PC-3 (cell line): ENCODE measurements around the gene MRM2. TPM values are rescaled to one million over a fixed set of nuclear protein-coding genes. Genes with fewer than 3 reads are reported as not detected.

Experiments
- ATAC-seq: fragments of 200-7000 bp; cut with Tn5 transposase; 2 replicates; pipeline ENCODE4 v1.9.1; 2020; ENCODE audit warnings: mild to moderate bottlenecking, moderate library complexity
- BruUV-seq: library from RNA; stranded (reverse); fragments of 400-500 nt; replicated peaks from 2 replicates; lab custom pipeline; 2021; lab: Mats Ljungman, UMichigan
- CTCF ChIA-PET: fragments of 300-600 bp; sonication (Branson Sonifier 250); formaldehyde crosslinking; loops from one replicate; lab custom pipeline; 2022; ENCODE audit warnings: antibody characterized with exemption; lab: Charles Lee
- POLR2A ChIA-PET: fragments of 300-600 bp; sonication (Branson Sonifier 250); formaldehyde crosslinking; loops from one replicate; lab custom pipeline; 2022; ENCODE audit warnings: antibody characterized with exemption; ENCODE audit not compliant: unreplicated experiment; lab: Charles Lee
- DNase-seq: peaks from one replicate; pipeline ENCODE4 v3.0.0-alpha.2; 2015
- H2AFZ ChIP-seq: fragments of 300-600 bp; sonication (generic); 2 replicates; pipeline ENCODE4 v1.6.0; 2016; ENCODE audit warnings: antibody characterized with exemption, low read length
- H3F3A ChIP-seq: fragments of 300-600 bp; sonication (generic); one replicate; pipeline ENCODE4 v1.6.0; 2017; ENCODE audit warnings: antibody characterized with exemption, low read length, control low read depth, mild to moderate bottlenecking; ENCODE audit not compliant: unreplicated experiment
- H3K27ac ChIP-seq: fragments of 300-600 bp; sonication (generic); 2 replicates; pipeline ENCODE4 v1.5.1; 2016; ENCODE audit warnings: mild to moderate bottlenecking, low read length
- H3K27me3 ChIP-seq: fragments of 300-600 bp; sonication (generic); 2 replicates; pipeline ENCODE4 v1.6.1; 2016; ENCODE audit warnings: low read length, mixed read lengths
- H3K36me3 ChIP-seq: fragments of 300-600 bp; sonication (generic); 2 replicates; pipeline ENCODE4 v1.6.1; 2016; ENCODE audit warnings: low read depth, mixed run types, low read length, mixed read lengths
- H3K4me1 ChIP-seq: fragments of 300-600 bp; sonication (generic); 2 replicates; pipeline ENCODE4 v1.5.1; 2016; ENCODE audit warnings: low read length; ENCODE audit not compliant: insufficient read depth
- H3K4me2 ChIP-seq: fragments of 300-600 bp; sonication (generic); 2 replicates; pipeline ENCODE4 v1.6.0; 2016; ENCODE audit warnings: low read length
- H3K4me3 ChIP-seq: fragments of 300-600 bp; sonication (generic); 2 replicates; pipeline ENCODE4 v1.5.1; 2016; ENCODE audit warnings: mild to moderate bottlenecking, low read length, mixed read lengths
- H3K79me2 ChIP-seq: fragments of 300-600 bp; sonication (generic); 2 replicates; pipeline ENCODE4 v1.6.1; 2017; ENCODE audit warnings: low read length, mixed read lengths
- H3K9ac ChIP-seq: fragments of 300-600 bp; sonication (generic); 2 replicates; pipeline ENCODE4 v1.6.0; 2016; ENCODE audit warnings: mild to moderate bottlenecking, low read length
- H3K9me2 ChIP-seq: fragments of 300-600 bp; sonication (generic); replicated peaks from 2 replicates; pipeline ENCODE4 v1.6.1; 2016; ENCODE audit warnings: mixed run types, low read length, mixed read lengths
- H3K9me3 ChIP-seq: fragments of 300-600 bp; sonication (generic); 2 replicates; pipeline ENCODE4 v1.6.1; 2016; ENCODE audit warnings: low read length, mixed read lengths
- H4K20me1 ChIP-seq: fragments of 300-600 bp; sonication (generic); 2 replicates; pipeline ENCODE4 v1.6.1; 2016; ENCODE audit warnings: low read length, mixed read lengths
- EZH2 ChIP-seq: fragments of 300-600 bp; sonication (generic); IDR thresholded peaks from one replicate; pipeline ENCODE4 v1.6.1; 2017; ENCODE audit warnings: antibody characterized with exemption, mild to moderate bottlenecking, low read length; ENCODE audit not compliant: unreplicated experiment
- EZH2phosphoT487 ChIP-seq: fragments of 300-600 bp; sonication (generic); IDR thresholded peaks from 2 replicates; pipeline ENCODE4 v1.6.1; 2018; ENCODE audit warnings: mild to moderate bottlenecking, antibody characterized with exemption, low read length, borderline replicate concordance
- intact Hi-C: fragments of 100-400 bp; cut with micrococcal nuclease; formaldehyde crosslinking; loops from 2 replicates; pipeline ENCODE4 v1.9.0; 2023
- total RNA-seq: library from RNA; depleted of rRNA; stranded (reverse); fragments of >200 nt; gene quantifications from 2 replicates; pipeline ENCODE4 v1.2.3, GENCODE V29; 2014
- TF ChIP-seq, protein P1 (sequence below): fragments of 300-600 bp; sonication (generic); conservative IDR thresholded peaks from 2 replicates; pipeline ENCODE4 v1.5.1; 2017; ENCODE audit warnings: antibody characterized with exemption, low read depth, mild to moderate bottlenecking, low read length

The MRM2 gene
- total RNA-seq, 1 experiment from 2014 or later, result 42.6 TPM

DNA sequence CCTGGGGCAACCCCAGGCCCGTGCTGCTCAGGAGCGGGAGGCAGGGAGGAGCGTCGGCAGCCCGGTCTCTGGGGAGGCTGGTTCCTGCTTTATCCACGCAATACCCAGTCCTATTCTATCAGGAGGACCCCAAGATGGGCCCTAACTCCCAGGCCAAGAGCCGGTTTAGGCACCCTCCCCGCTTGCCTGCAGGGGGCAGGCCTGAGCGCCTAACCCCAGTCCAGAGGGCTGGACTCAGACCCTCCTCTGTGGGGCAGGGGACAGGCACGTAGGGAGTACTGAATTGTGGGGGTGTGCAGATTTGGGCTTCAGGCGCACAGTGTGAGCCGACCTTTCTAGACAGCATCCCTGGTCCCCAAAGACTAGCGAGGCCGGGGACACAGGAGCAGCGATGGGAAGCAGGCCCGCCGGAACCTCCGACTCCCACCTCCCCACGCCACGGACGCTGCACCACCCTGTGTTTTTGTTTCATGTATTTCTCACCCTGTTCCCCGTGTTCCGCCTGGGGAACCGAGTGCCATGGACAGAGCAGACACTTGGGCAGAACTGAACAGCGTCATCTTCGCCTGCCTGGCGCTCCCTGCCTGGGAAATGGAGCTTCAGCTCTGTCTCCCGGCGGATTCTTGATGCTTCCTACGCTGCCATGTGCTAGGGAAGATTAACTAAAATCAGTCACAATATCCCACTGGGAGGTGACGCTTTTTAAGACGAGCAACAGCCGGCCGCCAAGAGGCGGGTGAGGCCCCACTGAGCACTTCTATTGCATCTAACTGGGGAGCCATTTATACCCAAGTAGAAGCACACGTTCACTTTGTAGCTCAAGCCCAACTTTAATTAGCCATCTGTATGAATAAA lies 5.4 kb upstream of the MRM2 start:
- Histone ChIP-seq H2AFZ (no peak overlapping the region), H3K27me3 (no peaks in the 10 kb centered on the region), H3F3A (no peaks in the 10 kb centered on the region), H3K9me3 (no peaks in the 10 kb centered on the region), H3K9ac (no peak overlapping the region), H3K9me2 (no peaks in the 10 kb centered on the region), H3K4me2 (no peak overlapping the region), H3K4me1 (peaks cover 30% of the 10 kb centered on the region), H4K20me1 (no peaks in the 10 kb centered on the region), H3K27ac (no peak overlapping the region), H3K4me3 (no peak overlapping the region), H3K36me3 (no peaks in the 10 kb centered on the region; the same call in 1 of the 2 replicates), H3K79me2 (peaks cover 10% of the 10 kb centered on the region; the same call in 1 of the 2 replicates)
- no TSS peak for BruUV-seq
- TF ChIP-seq EZH2, result no peak
- TF ChIP-seq, protein P1, sequence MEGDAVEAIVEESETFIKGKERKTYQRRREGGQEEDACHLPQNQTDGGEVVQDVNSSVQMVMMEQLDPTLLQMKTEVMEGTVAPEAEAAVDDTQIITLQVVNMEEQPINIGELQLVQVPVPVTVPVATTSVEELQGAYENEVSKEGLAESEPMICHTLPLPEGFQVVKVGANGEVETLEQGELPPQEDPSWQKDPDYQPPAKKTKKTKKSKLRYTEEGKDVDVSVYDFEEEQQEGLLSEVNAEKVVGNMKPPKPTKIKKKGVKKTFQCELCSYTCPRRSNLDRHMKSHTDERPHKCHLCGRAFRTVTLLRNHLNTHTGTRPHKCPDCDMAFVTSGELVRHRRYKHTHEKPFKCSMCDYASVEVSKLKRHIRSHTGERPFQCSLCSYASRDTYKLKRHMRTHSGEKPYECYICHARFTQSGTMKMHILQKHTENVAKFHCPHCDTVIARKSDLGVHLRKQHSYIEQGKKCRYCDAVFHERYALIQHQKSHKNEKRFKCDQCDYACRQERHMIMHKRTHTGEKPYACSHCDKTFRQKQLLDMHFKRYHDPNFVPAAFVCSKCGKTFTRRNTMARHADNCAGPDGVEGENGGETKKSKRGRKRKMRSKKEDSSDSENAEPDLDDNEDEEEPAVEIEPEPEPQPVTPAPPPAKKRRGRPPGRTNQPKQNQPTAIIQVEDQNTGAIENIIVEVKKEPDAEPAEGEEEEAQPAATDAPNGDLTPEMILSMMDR, result peak; percentile 77
- no peak for ATAC-seq
- ChIA-PET POLR2A (no interaction called here), CTCF (no interaction called here)
- DNase-seq, result peak; percentile 38
- intact Hi-C loops, result no loop called here

DNA sequence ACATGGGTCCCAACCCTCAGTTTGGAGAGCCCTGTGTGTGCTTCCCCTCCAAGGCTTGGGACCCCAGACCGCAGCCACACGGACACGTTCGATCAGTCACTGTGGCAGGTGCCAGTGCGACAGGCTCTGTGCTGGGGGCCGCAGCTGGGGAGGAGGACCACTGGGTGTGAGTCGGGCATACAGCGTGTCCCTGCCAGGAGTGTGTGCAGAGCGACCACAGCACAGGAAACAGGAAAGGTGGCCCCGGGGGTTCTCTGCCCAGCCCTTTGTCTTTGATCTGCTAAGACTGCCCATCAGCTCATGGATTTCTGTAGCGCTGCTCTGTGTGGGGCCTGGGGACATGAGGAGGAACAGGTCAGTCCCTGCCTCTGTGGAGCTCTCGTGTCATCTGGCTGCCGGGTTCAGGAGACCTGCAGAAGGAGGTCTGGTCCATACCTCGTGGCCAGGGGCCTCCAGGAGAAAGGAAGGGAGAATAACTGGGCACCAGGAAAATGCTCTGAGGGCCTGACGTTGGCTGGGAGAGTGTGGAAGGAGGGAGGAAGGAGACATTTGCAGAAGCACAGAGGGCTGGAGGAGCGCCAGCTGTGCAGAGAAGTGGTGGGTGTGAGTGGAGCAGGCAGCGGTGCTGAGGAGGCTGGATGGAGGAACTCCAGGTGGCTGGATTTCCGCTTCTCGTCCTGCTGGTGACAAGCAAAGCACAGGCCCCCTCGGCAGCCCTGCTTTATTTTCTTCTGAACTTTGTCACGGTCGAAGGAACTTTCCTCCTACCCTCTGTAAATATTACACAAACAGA lies 4.1 kb upstream of the MRM2 start:
- Histone ChIP-seq H3K4me2 (no peak overlapping the region), H2AFZ (no peak overlapping the region), H3K27ac (no peak overlapping the region), H3K9ac (no peak overlapping the region), H3K36me3 (no peaks in the 10 kb centered on the region), H3K9me3 (no peaks in the 10 kb centered on the region), H3K79me2 (peaks cover 19% of the 10 kb centered on the region), H3K27me3 (no peaks in the 10 kb centered on the region), H3K4me3 (no peak overlapping the region), H3K4me1 (peaks cover 31% of the 10 kb centered on the region), H3K9me2 (no peaks in the 10 kb centered on the region), H4K20me1 (no peaks in the 10 kb centered on the region), H3F3A (no peaks in the 10 kb centered on the region)
- ATAC-seq (no peak), DNase-seq (no peak)
- CTCF ChIA-PET, result interaction anchor here (1.0 kb wide), 1 partner anchor 102 kb away, joined by 6 read pairs; no protein-coding TSS in a partner anchor
- TF ChIP-seq EZH2 (no peak), EZH2phosphoT487 (no peak)
- TF ChIP-seq, protein P1, result no peak
- intact Hi-C loops, result no loop called here
- POLR2A ChIA-PET, result no interaction called here
- BruUV-seq, result no TSS peak
